Left lung (tissue), 10 donors: ENCODE data around the gene SUMO3. TPM values are rescaled to one million over a fixed set of nuclear protein-coding genes. Genes with fewer than 3 reads are reported as not detected.

Experiments used
- ATAC-seq: fragments of 200-7000 bp; cut with Tn5 transposase; one replicate; pipeline ENCODE4 v1.9.1; 2020; ENCODE audit warnings: moderate library complexity
- DNase-seq, 4 donors: peaks; one replicate each; pipeline ENCODE4 v3.0.0-alpha.2; 2013 to 2020
- H3K27ac ChIP-seq, 2 donors: fragments of 200-600 bp; sonication (generic) in 1 of 2; one replicate each; pipeline versions ENCODE4 v1.5.0 to v1.8.0; 2020 to 2021
- H3K27me3 ChIP-seq, 2 donors: fragments of 200-600 bp; sonication (generic) in 1 of 2; one replicate each; pipeline versions ENCODE4 v1.5.0 to v1.8.0; 2020 to 2021
- H3K36me3 ChIP-seq, 2 donors: fragments of 200-600 bp; sonication (generic) in 1 of 2; one replicate each; pipeline versions ENCODE4 v1.5.0 to v1.8.0; 2020 to 2021
- H3K4me1 ChIP-seq, 2 donors: fragments of 200-600 bp; one replicate each; pipeline ENCODE4 v1.8.0; 2021
- H3K4me3 ChIP-seq, 2 donors: fragments of 200-600 bp; sonication (generic) in 1 of 2; one replicate each; pipeline versions ENCODE4 v1.5.0 to v1.8.0; 2020 to 2021; ENCODE audit warnings: mild to moderate bottlenecking in 1 of 2
- H3K9me3 ChIP-seq, 2 donors: fragments of 200-600 bp; sonication (generic) in 1 of 2; one replicate each; pipeline versions ENCODE4 v1.5.0 to v1.8.0; 2020 to 2021
- intact Hi-C, 2 donors: fragments of 100-400 bp; cut with DNase I; formaldehyde crosslinking; loops; one replicate each; pipeline versions ENCODE4 v1.11.2 to v1.14.2; 2022
- polyA plus RNA-seq, 6 donors: library from polyadenylated mRNA; unstranded; fragments of 120-200 nt; gene quantifications; one replicate each; pipeline ENCODE4 v1.2.1, GENCODE V29; 2013; ENCODE audit not compliant: insufficient read length in 6 of 6
- total RNA-seq, 2 donors: library from RNA; stranded (reverse); fragmentation: NEBNext Ultra II Directional; extraction: Animal tissue kit (Norgen Biotek cat#: 25700); gene quantifications; one replicate each; pipeline ENCODE4 v1.2.1, GENCODE V29; 2021
- TF ChIP-seq, protein P1 (sequence below), 2 donors: fragments of 200-600 bp; sonication (generic) in 1 of 2; IDR thresholded peaks; one replicate each; pipeline versions ENCODE4 v1.5.0 to v1.8.0; 2021; ENCODE audit warnings: antibody characterized with exemption in 2 of 2
- donor health status: DM: no; HTN: yes; CAD: no.
- donor health status: DM: no; HTN: no; CAD: no.

The SUMO3 gene
- total and polyA plus RNA-seq, 8 donors = 92.4 to 136 (median 118) TPM

DNA sequence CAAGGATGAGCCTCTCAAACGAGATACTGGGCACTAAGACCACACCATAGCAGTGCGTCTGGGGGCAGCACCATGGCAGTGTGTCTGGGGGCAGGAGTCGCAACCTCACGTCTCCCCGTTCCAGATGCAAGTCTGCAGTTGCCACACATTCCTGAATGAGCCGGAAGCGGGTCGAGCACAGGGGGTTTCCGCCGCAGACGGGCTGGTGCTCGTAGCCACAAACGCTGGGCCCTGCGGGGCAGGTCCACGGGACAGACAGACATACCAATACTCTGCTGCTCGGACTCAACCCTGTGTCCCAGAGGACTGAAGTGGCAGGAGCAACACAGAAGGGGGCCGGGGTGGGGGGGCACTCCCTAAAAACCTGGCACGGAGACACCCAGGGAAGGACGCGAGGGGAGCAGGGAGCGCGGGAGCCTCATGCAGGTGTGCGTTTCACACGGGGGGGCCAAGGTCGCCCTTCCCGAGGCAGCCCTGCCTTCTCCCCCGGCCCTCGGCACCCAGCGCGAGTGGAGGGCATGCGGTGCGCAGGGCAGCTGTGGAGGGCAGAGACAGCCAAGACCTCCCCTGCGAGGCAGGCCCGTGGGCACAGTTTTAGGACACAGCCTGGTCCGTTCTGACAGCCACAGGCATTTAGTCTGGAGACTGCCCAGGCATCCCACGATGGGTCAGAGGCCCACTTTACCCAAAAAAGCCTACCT is 31.1 kb upstream of the SUMO3 start:
- DNase-seq (peak in 2 of 4 donors; percentile 28 to 72), ATAC-seq (no peak)
- intact Hi-C loops = no loop called here
- Histone ChIP-seq H3K9me3 (no peaks in the 10 kb centered on the region), H3K27ac (no peak overlapping the region), H3K4me3 (no peak overlapping the region), H3K27me3 (no peaks in the 10 kb centered on the region), H3K4me1 (peaks cover 5 to 38% of the 10 kb centered on the region in 2 donors), H3K36me3 (peaks cover 0 to 63% of the 10 kb centered on the region in 2 donors)
- TF ChIP-seq, protein P1, sequence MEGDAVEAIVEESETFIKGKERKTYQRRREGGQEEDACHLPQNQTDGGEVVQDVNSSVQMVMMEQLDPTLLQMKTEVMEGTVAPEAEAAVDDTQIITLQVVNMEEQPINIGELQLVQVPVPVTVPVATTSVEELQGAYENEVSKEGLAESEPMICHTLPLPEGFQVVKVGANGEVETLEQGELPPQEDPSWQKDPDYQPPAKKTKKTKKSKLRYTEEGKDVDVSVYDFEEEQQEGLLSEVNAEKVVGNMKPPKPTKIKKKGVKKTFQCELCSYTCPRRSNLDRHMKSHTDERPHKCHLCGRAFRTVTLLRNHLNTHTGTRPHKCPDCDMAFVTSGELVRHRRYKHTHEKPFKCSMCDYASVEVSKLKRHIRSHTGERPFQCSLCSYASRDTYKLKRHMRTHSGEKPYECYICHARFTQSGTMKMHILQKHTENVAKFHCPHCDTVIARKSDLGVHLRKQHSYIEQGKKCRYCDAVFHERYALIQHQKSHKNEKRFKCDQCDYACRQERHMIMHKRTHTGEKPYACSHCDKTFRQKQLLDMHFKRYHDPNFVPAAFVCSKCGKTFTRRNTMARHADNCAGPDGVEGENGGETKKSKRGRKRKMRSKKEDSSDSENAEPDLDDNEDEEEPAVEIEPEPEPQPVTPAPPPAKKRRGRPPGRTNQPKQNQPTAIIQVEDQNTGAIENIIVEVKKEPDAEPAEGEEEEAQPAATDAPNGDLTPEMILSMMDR (IDR thresholded peaks at IDR 0.05) = no peak

DNA sequence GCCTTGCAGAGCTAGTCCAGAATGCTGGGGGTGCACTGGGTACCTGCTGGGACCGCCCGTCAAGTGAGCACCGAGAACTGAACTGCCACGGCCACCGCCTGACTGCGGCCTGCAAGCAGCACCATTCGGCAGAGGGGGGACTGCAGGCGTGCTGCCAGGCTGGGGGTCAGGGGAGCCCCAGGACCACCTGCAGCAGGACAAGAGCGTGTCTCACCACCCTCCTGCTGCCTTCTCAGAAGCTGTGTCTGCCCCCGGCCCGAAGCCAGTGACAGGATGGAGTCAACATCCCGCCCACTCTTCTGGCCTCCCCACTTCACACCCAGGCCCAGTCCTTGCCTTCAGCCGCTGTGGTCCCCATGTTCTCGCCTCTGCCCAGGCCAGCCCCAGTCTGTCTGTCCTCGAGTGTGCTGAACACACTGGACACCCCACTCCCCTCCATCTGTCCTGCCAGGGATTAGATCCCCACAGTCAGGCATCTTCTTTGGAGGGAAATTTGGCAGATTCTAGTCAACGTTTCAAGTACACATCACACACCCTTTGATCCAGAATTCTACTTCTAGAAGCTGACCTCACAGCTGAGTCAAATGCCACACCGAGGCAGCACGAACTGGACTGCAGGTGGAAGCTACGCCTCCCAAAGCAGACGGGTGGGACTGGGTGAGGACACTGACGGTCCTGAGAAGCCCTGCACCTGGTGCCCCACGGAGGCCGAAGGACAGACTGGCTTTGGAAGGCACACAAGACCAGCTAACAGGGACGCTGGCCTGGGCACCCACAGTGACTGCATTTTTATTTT is 29.6 kb upstream of the SUMO3 start:
- Histone ChIP-seq H3K4me3 (no peak overlapping the region), H3K27me3 (peaks cover 0 to 7% of the 10 kb centered on the region in 2 donors), H3K27ac (no peak overlapping the region), H3K4me1 (peaks cover 5 to 37% of the 10 kb centered on the region in 2 donors), H3K9me3 (no peaks in the 10 kb centered on the region), H3K36me3 (peaks cover 0 to 48% of the 10 kb centered on the region in 2 donors)
- intact Hi-C loops = no loop called here
- TF ChIP-seq, protein P1 (IDR thresholded peaks at IDR 0.05) = no peak
- ATAC-seq (no peak), DNase-seq (peak in 1 of 4 donors; percentile 26)

DNA sequence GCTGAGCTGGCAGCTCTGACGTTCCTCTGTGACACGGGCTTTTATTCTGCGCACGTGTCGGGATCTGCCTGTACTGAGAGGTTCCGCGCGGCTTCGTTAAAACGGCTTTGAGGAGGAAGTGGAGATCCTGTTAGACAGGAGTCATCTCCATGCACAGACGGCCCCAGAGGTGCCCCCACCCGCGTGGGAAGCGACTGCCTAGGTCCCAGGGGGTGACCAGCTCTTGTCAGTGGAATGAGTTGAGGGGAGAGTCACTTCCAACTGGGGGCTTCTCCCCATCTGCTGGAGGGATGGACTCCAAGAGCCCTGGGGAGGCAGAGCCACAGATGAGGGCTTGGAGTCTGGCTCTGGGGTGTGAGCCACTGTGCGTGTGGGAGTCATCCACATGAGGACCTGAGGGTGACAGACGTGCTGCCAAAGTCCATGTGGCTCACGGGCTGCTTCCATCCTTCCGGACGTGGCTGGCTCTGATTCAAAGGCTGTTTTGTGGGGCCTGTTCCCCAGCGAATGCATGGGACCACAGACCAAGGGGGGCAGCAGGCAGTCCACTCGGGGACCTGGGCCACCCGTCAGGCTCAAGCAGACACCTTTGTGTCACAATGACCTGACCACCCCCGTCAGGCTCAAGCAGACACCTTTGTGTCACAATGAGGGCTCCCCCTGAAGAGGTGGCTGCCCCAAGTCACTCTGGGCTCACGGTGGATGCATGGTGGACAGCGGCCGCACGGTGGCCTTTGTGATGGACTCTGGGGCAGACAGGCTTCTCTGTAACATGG is 28.8 kb upstream of the SUMO3 start:
- intact Hi-C loops = no loop called here
- ATAC-seq (peak; percentile 72), DNase-seq (peak in 3 of 4 donors; percentile 47 to 83 (median 70))
- Histone ChIP-seq H3K27me3 (peaks cover 0 to 13% of the 10 kb centered on the region in 2 donors), H3K9me3 (no peaks in the 10 kb centered on the region), H3K27ac (peak overlapping the region in 1 of 2 donors; percentile 62), H3K4me1 (peaks cover 5 to 37% of the 10 kb centered on the region in 2 donors), H3K4me3 (peak overlapping the region in 1 of 2 donors; percentile 31), H3K36me3 (peaks cover 0 to 40% of the 10 kb centered on the region in 2 donors)
- TF ChIP-seq, protein P1 (IDR thresholded peaks at IDR 0.05) = no peak

DNA sequence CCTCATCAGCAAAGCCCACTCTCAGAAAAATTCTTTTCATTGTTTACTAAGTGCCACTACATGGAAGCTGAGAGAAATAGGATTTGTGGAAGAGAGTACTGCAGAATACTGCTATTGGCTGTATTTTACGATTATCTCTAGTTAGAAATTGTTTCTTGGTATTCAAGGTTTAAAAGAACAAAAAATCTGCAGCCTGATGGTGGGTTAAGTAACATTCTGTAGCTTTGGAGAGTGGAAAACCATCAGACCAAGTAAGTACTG is 28.3 kb upstream of the SUMO3 start:
- Histone ChIP-seq H3K4me1 (peaks cover 5 to 37% of the 10 kb centered on the region in 2 donors), H3K4me3 (peak overlapping the region; percentile 10 to 31), H3K9me3 (no peaks in the 10 kb centered on the region), H3K36me3 (peaks cover 0 to 35% of the 10 kb centered on the region in 2 donors), H3K27ac (peak overlapping the region in 1 of 2 donors; percentile 62), H3K27me3 (peaks cover 0 to 13% of the 10 kb centered on the region in 2 donors)
- DNase-seq = no peak
- intact Hi-C loops = no loop called here
- ATAC-seq = no peak
- TF ChIP-seq, protein P1 (IDR thresholded peaks at IDR 0.05) = no peak
